Astrocyte (in vitro differentiated cells and primary cell): Measurements from ENCODE around the gene UST. TPM values are rescaled to one million over a fixed set of nuclear protein-coding genes. Genes with fewer than 3 reads are reported as not detected.

Experiments
- DNase-seq: peaks from one replicate; pipeline ENCODE4 v3.0.0-alpha.2; 2010; ENCODE audit warnings: low read depth
- FAIRE-seq: peaks from 2 replicates; lab custom pipeline; 2011; peaks lifted over from hg19 to GRCh38; lab: Jason Lieb, UNC
- H2AFZ ChIP-seq: 2 replicates; pipeline ENCODE4 v1.6.0; 2012; ENCODE audit warnings: low read depth, low read length, inconsistent platforms
- H3K27ac ChIP-seq: 2 replicates; pipeline ENCODE4 v1.5.1; 2011; ENCODE audit warnings: low read depth, low read length, inconsistent platforms
- H3K27me3 ChIP-seq: 2 replicates; pipeline ENCODE4 v1.6.0; 2011; ENCODE audit warnings: low read length, inconsistent platforms; ENCODE audit not compliant: insufficient read depth
- H3K36me3 ChIP-seq: 2 replicates; pipeline ENCODE4 v1.5.1; 2011; ENCODE audit warnings: low read length, inconsistent platforms; ENCODE audit not compliant: insufficient read depth
- H3K4me1 ChIP-seq: 2 replicates; pipeline ENCODE4 v1.5.1; 2011; ENCODE audit warnings: low read length, inconsistent platforms; ENCODE audit not compliant: insufficient read depth
- H3K4me2 ChIP-seq: 2 replicates; pipeline ENCODE4 v1.6.0; 2012; ENCODE audit warnings: low read length, inconsistent platforms
- H3K4me3 ChIP-seq: 2 replicates; pipeline ENCODE4 v1.5.1; 2011; ENCODE audit warnings: low read depth, mild to moderate bottlenecking, low read length, inconsistent platforms; ENCODE audit not compliant: insufficient read depth
- H3K79me2 ChIP-seq: 2 replicates; pipeline ENCODE4 v1.6.0; 2012; ENCODE audit warnings: mild to moderate bottlenecking, low read length, inconsistent platforms; ENCODE audit not compliant: insufficient read depth
- H3K9ac ChIP-seq: 2 replicates; pipeline ENCODE4 v1.6.0; 2012; ENCODE audit warnings: mild to moderate bottlenecking, low read length, inconsistent platforms
- H3K9me3 ChIP-seq: 2 replicates; pipeline ENCODE4 v1.5.1; 2012; ENCODE audit warnings: low read depth, mild to moderate bottlenecking, low read length, inconsistent platforms; ENCODE audit not compliant: insufficient read depth
- H4K20me1 ChIP-seq: 2 replicates; pipeline ENCODE4 v1.6.0; 2012; ENCODE audit warnings: low read length, inconsistent platforms; ENCODE audit not compliant: insufficient read depth
- H3K27ac Mint-ChIP-seq: one replicate; pipeline ENCODE4 v1.8.0; 2021; ENCODE audit warnings: mild to moderate bottlenecking, mixed read lengths; ENCODE audit not compliant: unreplicated experiment
- H3K27me3 Mint-ChIP-seq: one replicate; pipeline ENCODE4 v1.8.0; 2021; ENCODE audit warnings: low read depth, mixed read lengths; ENCODE audit not compliant: unreplicated experiment
- H3K36me3 Mint-ChIP-seq: one replicate; pipeline ENCODE4 v1.8.0; 2021; ENCODE audit warnings: low read depth, mixed read lengths; ENCODE audit not compliant: unreplicated experiment
- H3K4me1 Mint-ChIP-seq: one replicate; pipeline ENCODE4 v1.8.0; 2021; ENCODE audit warnings: low read depth, mixed read lengths; ENCODE audit not compliant: unreplicated experiment
- H3K4me3 Mint-ChIP-seq: one replicate; pipeline ENCODE4 v1.8.0; 2021; ENCODE audit warnings: mild to moderate bottlenecking, moderate library complexity, mixed read lengths; ENCODE audit not compliant: unreplicated experiment
- H3K9me3 Mint-ChIP-seq: one replicate; pipeline ENCODE4 v1.8.0; 2021; ENCODE audit warnings: mild to moderate bottlenecking, mixed read lengths; ENCODE audit not compliant: unreplicated experiment
- CTCF ChIP-seq: IDR thresholded peaks from 2 replicates; pipeline ENCODE4 v1.5.1; 2011; ENCODE audit warnings: low read depth, mild to moderate bottlenecking, inconsistent platforms, low read length, moderate library complexity; ENCODE audit not compliant: insufficient read depth
- EZH2 ChIP-seq: IDR thresholded peaks from 2 replicates; pipeline ENCODE4 v1.6.1; 2012; ENCODE audit warnings: mild to moderate bottlenecking, low read length, inconsistent platforms; ENCODE audit not compliant: insufficient read depth
- total RNA-seq: library from RNA; stranded (reverse); gene quantifications from 2 replicates; pipeline ENCODE4 v1.2.1, GENCODE V29; 2021

Gene UST
- total RNA-seq, 1 donor from 2014 or later, result 15.3 TPM

GRCh38 chr6:149114167-149114566, 367.3 kb downstream of the UST start:
- TF ChIP-seq EZH2 (no peak), CTCF (no peak)
- Histone ChIP-seq H3K4me2 (no peak overlapping the region), H3K79me2 (no peaks in the 10 kb centered on the region), H3K9me3 (no peaks in the 10 kb centered on the region), H3K9ac (no peak overlapping the region), H3K27me3 (no peaks in the 10 kb centered on the region), H3K4me1 (no peaks in the 10 kb centered on the region), H3K27ac (no peak overlapping the region), H3K4me3 (no peak overlapping the region), H3K36me3 (no peaks in the 10 kb centered on the region), H2AFZ (no peak overlapping the region), H4K20me1 (no peaks in the 10 kb centered on the region)
- no peak for DNase-seq
- Mint-ChIP-seq H3K27me3 (peaks cover 4% of the 10 kb centered on the region), H3K4me3 (no peak overlapping the region), H3K4me1 (no peaks in the 10 kb centered on the region), H3K36me3 (peaks cover 3% of the 10 kb centered on the region), H3K27ac (no peak overlapping the region), H3K9me3 (peaks cover 5% of the 10 kb centered on the region)
- no peak for FAIRE-seq

GRCh38 chr6:149118737-149119653, 372.2 kb downstream of the UST start:
- no peaks in the 10 kb centered on the region for H3K79me2 ChIP-seq
- H3K4me3 Mint-ChIP-seq, result no peak overlapping the region
- no peaks in the 10 kb centered on the region for H3K4me1 ChIP-seq
- no peaks in the 10 kb centered on the region for H3K27me3 ChIP-seq
- no peak overlapping the region for H2AFZ ChIP-seq
- no peak overlapping the region for H3K9ac ChIP-seq
- peaks cover 6% of the 10 kb centered on the region for H3K27me3 Mint-ChIP-seq
- no peak overlapping the region for H3K27ac Mint-ChIP-seq
- no peaks in the 10 kb centered on the region for H3K9me3 Mint-ChIP-seq
- H3K27ac ChIP-seq, result no peak overlapping the region
- no peak overlapping the region for H3K4me2 ChIP-seq
- H3K36me3 Mint-ChIP-seq, result no peaks in the 10 kb centered on the region
- H3K36me3 ChIP-seq, result no peaks in the 10 kb centered on the region
- TF ChIP-seq CTCF, result no peak
- no peak for TF ChIP-seq EZH2
- no peak for FAIRE-seq
- no peak overlapping the region for H3K4me3 ChIP-seq
- H3K4me1 Mint-ChIP-seq, result no peaks in the 10 kb centered on the region
- H3K9me3 ChIP-seq, result no peaks in the 10 kb centered on the region
- no peak for DNase-seq
- no peaks in the 10 kb centered on the region for H4K20me1 ChIP-seq
